Activated CD8-positive, alpha-beta T cell treated with anti-CD3 and anti-CD28 coated beads for 36 hours (primary cell): Measurements from ENCODE around the gene NHSL1. TPM values are rescaled to one million over a fixed set of nuclear protein-coding genes. Genes with fewer than 3 reads are reported as not detected.

ENCODE experiments used
- ATAC-seq: fragments of 200-7000 bp; cut with Tn5 transposase; one replicate; pipeline ENCODE4 v1.10.0; 2021; ENCODE audit warnings: mild to moderate bottlenecking, moderate library complexity
- CTCF ChIA-PET: fragments of 350-600 bp; sonication (Branson Sonifier 250); formaldehyde crosslinking; loops from one replicate; lab custom pipeline; 2021; ENCODE audit warnings: antibody characterized with exemption; lab: Charles Lee
- POLR2A ChIA-PET: fragments of 350-600 bp; sonication (Branson Sonifier 250); formaldehyde crosslinking; loops from one replicate; lab custom pipeline; 2021; ENCODE audit warnings: antibody characterized with exemption; lab: Charles Lee
- DNase-seq: peaks from one replicate; pipeline ENCODE4 v3.0.0-alpha.2; 2020
- H3K27ac Mint-ChIP-seq: one replicate; pipeline ENCODE4 v1.8.0; 2021; ENCODE audit warnings: mild to moderate bottlenecking, mixed read lengths
- H3K27me3 Mint-ChIP-seq: one replicate; pipeline ENCODE4 v1.8.0; 2021; ENCODE audit warnings: mixed read lengths
- H3K36me3 Mint-ChIP-seq: one replicate; pipeline ENCODE4 v1.8.0; 2021; ENCODE audit warnings: low read depth, mixed read lengths
- H3K4me1 Mint-ChIP-seq: one replicate; pipeline ENCODE4 v1.8.0; 2021; ENCODE audit warnings: low read depth, mixed read lengths
- H3K4me3 Mint-ChIP-seq: one replicate; pipeline ENCODE4 v1.8.0; 2021; ENCODE audit warnings: mild to moderate bottlenecking, moderate library complexity, mixed read lengths
- H3K9me3 Mint-ChIP-seq: one replicate; pipeline ENCODE4 v1.8.0; 2021; ENCODE audit warnings: mixed read lengths
- intact Hi-C: fragments of 100-400 bp; cut with micrococcal nuclease; formaldehyde crosslinking; loops from one replicate; pipeline ENCODE4 v1.10.0; 2022
- total RNA-seq, 2 experiments: library from RNA; stranded (reverse); gene quantifications; one replicate each; pipeline ENCODE4 v1.2.3, GENCODE V29; 2021
- TF ChIP-seq, protein P1 (sequence below): fragments of 200-600 bp; IDR thresholded peaks from one replicate; pipeline ENCODE4 v1.8.0; 2022; ENCODE audit warnings: antibody characterized with exemption, mild to moderate bottlenecking

Gene NHSL1
- total RNA-seq, 2 experiments from 2014 or later: 0.18 to 0.49 TPM

DNA sequence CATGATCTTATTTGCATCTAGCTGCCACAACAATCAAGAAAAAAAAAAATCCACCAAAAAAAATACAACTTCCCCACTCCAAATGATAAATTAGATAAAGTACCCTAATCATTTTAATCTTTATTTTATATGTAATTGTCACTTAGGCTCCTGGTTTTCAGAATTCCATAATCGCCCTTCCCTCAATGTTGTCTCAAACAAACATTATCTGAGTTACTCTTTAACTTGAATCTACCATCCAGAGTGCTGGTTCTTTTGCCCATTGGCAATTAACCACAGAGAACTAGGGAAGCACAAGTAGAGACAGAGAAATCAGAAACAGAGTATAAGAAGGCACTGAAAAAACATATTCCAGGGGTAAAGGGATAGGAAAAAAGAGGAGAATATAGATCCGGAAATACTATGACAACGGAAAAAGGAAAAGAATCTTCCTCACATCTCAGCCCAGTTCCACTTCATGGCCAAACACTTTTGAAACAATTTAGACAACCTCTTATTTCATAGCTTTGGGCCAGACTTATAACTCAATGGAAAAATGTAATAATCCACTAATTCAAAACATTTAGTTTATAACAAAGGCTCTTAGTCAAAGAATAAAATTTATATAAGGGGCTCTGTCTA lies 861 bp upstream of the NHSL1 start:
- no peaks in the 10 kb centered on the region for H3K36me3 Mint-ChIP-seq
- DNase-seq (no peak), ATAC-seq (no peak)
- peaks cover 4% of the 10 kb centered on the region for H3K4me1 Mint-ChIP-seq
- H3K9me3 Mint-ChIP-seq: no peaks in the 10 kb centered on the region
- ChIA-PET CTCF (interaction anchor here (0.6 to 4.0 kb wide), 7 partner anchors 9 to 498 kb away, joined by 3 to 29 read pairs (median 4); no protein-coding TSS in a partner anchor), POLR2A (no interaction called here)
- no peak overlapping the region for H3K4me3 Mint-ChIP-seq
- no peak overlapping the region for H3K27ac Mint-ChIP-seq
- TF ChIP-seq, protein P1, sequence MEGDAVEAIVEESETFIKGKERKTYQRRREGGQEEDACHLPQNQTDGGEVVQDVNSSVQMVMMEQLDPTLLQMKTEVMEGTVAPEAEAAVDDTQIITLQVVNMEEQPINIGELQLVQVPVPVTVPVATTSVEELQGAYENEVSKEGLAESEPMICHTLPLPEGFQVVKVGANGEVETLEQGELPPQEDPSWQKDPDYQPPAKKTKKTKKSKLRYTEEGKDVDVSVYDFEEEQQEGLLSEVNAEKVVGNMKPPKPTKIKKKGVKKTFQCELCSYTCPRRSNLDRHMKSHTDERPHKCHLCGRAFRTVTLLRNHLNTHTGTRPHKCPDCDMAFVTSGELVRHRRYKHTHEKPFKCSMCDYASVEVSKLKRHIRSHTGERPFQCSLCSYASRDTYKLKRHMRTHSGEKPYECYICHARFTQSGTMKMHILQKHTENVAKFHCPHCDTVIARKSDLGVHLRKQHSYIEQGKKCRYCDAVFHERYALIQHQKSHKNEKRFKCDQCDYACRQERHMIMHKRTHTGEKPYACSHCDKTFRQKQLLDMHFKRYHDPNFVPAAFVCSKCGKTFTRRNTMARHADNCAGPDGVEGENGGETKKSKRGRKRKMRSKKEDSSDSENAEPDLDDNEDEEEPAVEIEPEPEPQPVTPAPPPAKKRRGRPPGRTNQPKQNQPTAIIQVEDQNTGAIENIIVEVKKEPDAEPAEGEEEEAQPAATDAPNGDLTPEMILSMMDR: no peak
- intact Hi-C loops: no loop called here
- peaks cover 7% of the 10 kb centered on the region for H3K27me3 Mint-ChIP-seq

DNA sequence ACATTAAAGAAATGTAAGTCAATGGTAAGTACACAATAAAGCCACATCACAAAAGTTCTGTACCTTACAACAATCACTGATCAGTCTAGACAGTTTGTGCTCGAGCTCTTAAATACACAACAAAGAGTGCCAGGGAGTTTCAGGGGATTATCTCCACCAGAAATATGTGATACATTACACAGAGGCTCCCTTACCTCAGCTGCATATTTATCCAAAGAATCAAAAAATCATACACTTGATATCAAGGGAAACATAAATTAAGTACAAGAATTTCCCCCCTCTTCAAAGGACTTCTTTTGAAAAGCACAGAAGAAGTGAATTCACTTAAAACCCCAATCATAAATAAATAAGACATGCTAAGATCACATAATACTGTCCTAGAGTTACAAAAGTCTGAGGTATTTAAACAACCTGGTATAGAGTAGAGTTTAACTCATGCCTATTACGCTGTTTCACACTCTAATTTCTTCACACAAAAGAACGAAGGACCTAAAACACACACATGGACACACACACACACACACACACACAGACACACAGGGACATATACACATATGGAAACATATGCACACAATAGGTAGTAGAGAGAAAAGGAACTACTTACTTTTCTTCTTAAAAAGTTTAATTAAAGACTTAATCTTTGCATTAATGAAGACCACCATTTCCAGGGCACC lies 528 bp downstream of the NHSL1 start:
- POLR2A ChIA-PET: no interaction called here
- CTCF ChIA-PET: interaction anchor here (0.8 to 4.0 kb wide), 6 partner anchors 10 to 383 kb away, joined by 4 to 29 read pairs (median 6); no protein-coding TSS in a partner anchor
- Mint-ChIP-seq H3K27me3 (peaks cover 7% of the 10 kb centered on the region), H3K36me3 (no peaks in the 10 kb centered on the region), H3K9me3 (no peaks in the 10 kb centered on the region), H3K4me3 (no peak overlapping the region), H3K27ac (no peak overlapping the region), H3K4me1 (peaks cover 4% of the 10 kb centered on the region)
- DNase-seq (no peak), ATAC-seq (no peak)
- TF ChIP-seq, protein P1: no peak
- intact Hi-C loops: no loop called here

DNA sequence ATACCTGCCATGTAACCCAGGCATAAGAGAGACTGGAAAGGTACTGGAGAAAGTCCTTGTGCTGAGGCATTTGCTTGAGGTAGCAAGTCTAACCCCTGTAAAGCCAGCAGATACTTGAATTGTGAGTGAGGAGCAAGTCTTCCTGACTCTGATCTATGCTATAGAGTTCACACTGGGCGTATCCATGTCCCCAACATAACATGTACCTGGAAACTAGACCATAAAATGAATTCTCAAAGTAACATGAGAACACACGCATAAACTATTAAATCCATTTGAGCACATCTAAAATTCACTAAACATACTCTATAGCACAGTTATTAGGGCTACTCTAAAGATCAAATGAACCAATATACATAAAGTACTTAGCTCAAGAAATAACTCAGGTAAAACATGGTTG lies 2.0 kb downstream of the NHSL1 start:
- TF ChIP-seq, protein P1: no peak
- Mint-ChIP-seq H3K4me1 (peaks cover 4% of the 10 kb centered on the region), H3K36me3 (no peaks in the 10 kb centered on the region), H3K4me3 (no peak overlapping the region), H3K9me3 (no peaks in the 10 kb centered on the region), H3K27me3 (peaks cover 5% of the 10 kb centered on the region), H3K27ac (no peak overlapping the region)
- ChIA-PET POLR2A (no interaction called here), CTCF (interaction anchor here (2.2 to 2.7 kb wide), 2 partner anchors 12 to 381 kb away, joined by 10 to 11 read pairs; no protein-coding TSS in a partner anchor)
- intact Hi-C loops: no loop called here
- ATAC-seq (no peak), DNase-seq (no peak)

DNA sequence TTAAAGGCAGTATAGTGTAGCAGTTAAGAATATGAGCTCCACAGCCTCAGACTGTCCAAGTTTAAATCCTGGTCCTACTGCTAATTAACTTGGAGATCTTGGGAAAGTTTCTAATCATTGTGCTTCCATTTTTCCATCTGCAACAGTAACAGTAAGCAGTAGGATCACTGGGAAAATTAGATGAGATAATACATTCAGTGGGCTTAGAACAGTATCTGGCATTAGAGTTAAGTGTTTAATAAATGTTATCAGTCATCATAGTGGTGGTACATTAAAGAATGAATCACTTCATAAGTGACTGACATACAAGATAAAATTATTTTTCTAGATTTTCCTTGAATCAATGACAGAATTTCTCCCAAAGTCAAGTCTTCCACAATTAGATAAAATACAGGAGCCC lies 5.0 kb downstream of the NHSL1 start:
- Mint-ChIP-seq H3K27me3 (peaks cover 3% of the 10 kb centered on the region), H3K4me1 (peaks cover 1% of the 10 kb centered on the region), H3K9me3 (no peaks in the 10 kb centered on the region), H3K27ac (no peak overlapping the region), H3K36me3 (no peaks in the 10 kb centered on the region), H3K4me3 (no peak overlapping the region)
- TF ChIP-seq, protein P1: no peak
- no peak for ATAC-seq
- POLR2A ChIA-PET: no interaction called here
- CTCF ChIA-PET: interaction anchor here (0.9 to 2.0 kb wide), 2 partner anchors 14 to 15 kb away, joined by 3 to 13 read pairs; no protein-coding TSS in a partner anchor
- DNase-seq: no peak
- intact Hi-C loops: no loop called here

DNA sequence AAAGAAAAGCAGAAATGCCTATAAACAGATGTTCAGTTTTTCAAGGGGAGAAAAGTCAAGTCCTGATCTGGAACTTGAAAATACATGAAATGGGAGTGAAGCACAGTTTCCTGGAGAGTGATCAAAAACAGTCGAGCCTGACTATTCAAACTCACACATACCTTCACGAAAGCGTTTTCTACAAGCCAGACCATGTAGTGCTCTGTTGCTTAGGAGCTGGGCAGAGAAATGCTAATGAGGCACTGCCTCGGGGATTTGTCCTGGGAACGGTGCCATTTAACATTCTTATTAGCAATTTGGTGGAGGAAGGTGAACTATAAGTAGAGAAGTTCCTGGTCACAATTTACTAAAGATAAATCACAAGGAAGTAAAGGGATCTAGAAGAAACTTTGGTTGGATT lies 5.9 kb downstream of the NHSL1 start:
- no peaks in the 10 kb centered on the region for H3K9me3 Mint-ChIP-seq
- H3K4me1 Mint-ChIP-seq: no peaks in the 10 kb centered on the region
- H3K27me3 Mint-ChIP-seq: peaks cover 3% of the 10 kb centered on the region
- no peak overlapping the region for H3K27ac Mint-ChIP-seq
- H3K4me3 Mint-ChIP-seq: no peak overlapping the region
- H3K36me3 Mint-ChIP-seq: no peaks in the 10 kb centered on the region
- intact Hi-C loops: no loop called here
- ATAC-seq: no peak
- TF ChIP-seq, protein P1: no peak
- ChIA-PET CTCF (interaction anchor here (0.9 to 2.0 kb wide), 2 partner anchors 13 to 16 kb away, joined by 3 to 13 read pairs; no protein-coding TSS in a partner anchor), POLR2A (no interaction called here)
- no peak for DNase-seq
